ENCODE results near the gene PGLYRP2. TPM values are rescaled to one million over a fixed set of nuclear protein-coding genes. Genes with fewer than 3 reads are reported as not detected.

The PGLYRP2 gene
- total and polyA plus RNA-seq, 2 of the 13 experiments (the other 11 are each of a cell fraction or from before 2014, with no cell fraction given) = 0.04 to 1.0 TPM

DNA sequence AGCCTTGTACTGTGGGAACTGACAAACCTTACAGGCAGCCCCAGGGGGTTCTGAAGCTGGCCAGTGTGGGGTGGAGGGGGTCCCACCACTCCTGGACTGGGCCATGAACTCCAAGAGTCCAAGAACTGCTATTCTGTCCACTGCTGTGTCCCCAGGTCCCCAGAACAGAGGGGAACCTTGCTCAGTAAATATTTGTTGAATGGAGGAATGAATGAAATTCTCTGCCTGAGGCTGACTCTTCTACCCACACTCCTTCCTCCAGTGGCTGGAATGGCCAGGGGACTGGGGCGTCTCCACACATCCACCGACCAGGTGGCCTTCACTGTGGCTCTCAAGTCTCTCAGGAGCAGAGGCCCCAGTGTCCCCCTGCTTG, 41.2 kb downstream of the PGLYRP2 start (continued):
- TF ChIP-seq, protein P1, sequence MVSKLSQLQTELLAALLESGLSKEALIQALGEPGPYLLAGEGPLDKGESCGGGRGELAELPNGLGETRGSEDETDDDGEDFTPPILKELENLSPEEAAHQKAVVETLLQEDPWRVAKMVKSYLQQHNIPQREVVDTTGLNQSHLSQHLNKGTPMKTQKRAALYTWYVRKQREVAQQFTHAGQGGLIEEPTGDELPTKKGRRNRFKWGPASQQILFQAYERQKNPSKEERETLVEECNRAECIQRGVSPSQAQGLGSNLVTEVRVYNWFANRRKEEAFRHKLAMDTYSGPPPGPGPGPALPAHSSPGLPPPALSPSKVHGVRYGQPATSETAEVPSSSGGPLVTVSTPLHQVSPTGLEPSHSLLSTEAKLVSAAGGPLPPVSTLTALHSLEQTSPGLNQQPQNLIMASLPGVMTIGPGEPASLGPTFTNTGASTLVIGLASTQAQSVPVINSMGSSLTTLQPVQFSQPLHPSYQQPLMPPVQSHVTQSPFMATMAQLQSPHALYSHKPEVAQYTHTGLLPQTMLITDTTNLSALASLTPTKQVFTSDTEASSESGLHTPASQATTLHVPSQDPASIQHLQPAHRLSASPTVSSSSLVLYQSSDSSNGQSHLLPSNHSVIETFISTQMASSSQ (IDR thresholded peaks at IDR 0.05; ENCODE audit: low read depth) = no peak
- TF ChIP-seq, protein P1 (CRISPR knock-in tag; IDR thresholded peaks at IDR 0.05; ENCODE audit: borderline replicate concordance) = no peak
- TF ChIP-seq MXD4 (CRISPR knock-in tag; IDR thresholded peaks at IDR 0.05) (no peak), SMYD3 (CRISPR knock-in tag; IDR thresholded peaks at IDR 0.05) (no peak), SAP130 (CRISPR knock-in tag; IDR thresholded peaks at IDR 0.05; ENCODE audit: low read depth) (peak; percentile 55), PCBP1 (IDR thresholded peaks at IDR 0.05; ENCODE audit: borderline replicate concordance, low read depth, low read length) (no peak), RXRB (CRISPR knock-in tag; IDR thresholded peaks at IDR 0.05; ENCODE audit: borderline replicate concordance) (peak; percentile 41; the same call in 1 of the 2 replicates), FLYWCH1 (CRISPR knock-in tag; IDR thresholded peaks at IDR 0.05) (no peak), HNF4A (CRISPR knock-in tag; IDR thresholded peaks at IDR 0.05) (peak; percentile 74), HNRNPLL (IDR thresholded peaks at IDR 0.05; ENCODE audit: low read depth, low read length, poor library complexity, severe bottlenecking) (no peak), KAT8 (CRISPR knock-in tag; IDR thresholded peaks at IDR 0.05) (0 out of 2 replicates have a peak, but pooled peaks have one; percentile 14), BHLHE40 (IDR thresholded peaks at IDR 0.05; ENCODE audit: low read length) (no peak), HDAC1 (CRISPR knock-in tag; IDR thresholded peaks at IDR 0.05) (no peak; the same call in 1 of the 2 replicates), ZNF7 (CRISPR knock-in tag; IDR thresholded peaks at IDR 0.05) (no peak), ZNF430 (CRISPR knock-in tag; IDR thresholded peaks at IDR 0.05) (no peak)
- TF ChIP-seq, protein P2, sequence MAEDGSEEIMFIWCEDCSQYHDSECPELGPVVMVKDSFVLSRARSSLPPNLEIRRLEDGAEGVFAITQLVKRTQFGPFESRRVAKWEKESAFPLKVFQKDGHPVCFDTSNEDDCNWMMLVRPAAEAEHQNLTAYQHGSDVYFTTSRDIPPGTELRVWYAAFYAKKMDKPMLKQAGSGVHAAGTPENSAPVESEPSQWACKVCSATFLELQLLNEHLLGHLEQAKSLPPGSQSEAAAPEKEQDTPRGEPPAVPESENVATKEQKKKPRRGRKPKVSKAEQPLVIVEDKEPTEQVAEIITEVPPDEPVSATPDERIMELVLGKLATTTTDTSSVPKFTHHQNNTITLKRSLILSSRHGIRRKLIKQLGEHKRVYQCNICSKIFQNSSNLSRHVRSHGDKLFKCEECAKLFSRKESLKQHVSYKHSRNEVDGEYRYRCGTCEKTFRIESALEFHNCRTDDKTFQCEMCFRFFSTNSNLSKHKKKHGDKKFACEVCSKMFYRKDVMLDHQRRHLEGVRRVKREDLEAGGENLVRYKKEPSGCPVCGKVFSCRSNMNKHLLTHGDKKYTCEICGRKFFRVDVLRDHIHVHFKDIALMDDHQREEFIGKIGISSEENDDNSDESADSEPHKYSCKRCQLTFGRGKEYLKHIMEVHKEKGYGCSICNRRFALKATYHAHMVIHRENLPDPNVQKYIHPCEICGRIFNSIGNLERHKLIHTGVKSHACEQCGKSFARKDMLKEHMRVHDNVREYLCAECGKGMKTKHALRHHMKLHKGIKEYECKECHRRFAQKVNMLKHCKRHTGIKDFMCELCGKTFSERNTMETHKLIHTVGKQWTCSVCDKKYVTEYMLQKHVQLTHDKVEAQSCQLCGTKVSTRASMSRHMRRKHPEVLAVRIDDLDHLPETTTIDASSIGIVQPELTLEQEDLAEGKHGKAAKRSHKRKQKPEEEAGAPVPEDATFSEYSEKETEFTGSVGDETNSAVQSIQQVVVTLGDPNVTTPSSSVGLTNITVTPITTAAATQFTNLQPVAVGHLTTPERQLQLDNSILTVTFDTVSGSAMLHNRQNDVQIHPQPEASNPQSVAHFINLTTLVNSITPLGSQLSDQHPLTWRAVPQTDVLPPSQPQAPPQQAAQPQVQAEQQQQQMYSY (CRISPR knock-in tag; IDR thresholded peaks at IDR 0.05) = no peak
- TF ChIP-seq, protein P3, sequence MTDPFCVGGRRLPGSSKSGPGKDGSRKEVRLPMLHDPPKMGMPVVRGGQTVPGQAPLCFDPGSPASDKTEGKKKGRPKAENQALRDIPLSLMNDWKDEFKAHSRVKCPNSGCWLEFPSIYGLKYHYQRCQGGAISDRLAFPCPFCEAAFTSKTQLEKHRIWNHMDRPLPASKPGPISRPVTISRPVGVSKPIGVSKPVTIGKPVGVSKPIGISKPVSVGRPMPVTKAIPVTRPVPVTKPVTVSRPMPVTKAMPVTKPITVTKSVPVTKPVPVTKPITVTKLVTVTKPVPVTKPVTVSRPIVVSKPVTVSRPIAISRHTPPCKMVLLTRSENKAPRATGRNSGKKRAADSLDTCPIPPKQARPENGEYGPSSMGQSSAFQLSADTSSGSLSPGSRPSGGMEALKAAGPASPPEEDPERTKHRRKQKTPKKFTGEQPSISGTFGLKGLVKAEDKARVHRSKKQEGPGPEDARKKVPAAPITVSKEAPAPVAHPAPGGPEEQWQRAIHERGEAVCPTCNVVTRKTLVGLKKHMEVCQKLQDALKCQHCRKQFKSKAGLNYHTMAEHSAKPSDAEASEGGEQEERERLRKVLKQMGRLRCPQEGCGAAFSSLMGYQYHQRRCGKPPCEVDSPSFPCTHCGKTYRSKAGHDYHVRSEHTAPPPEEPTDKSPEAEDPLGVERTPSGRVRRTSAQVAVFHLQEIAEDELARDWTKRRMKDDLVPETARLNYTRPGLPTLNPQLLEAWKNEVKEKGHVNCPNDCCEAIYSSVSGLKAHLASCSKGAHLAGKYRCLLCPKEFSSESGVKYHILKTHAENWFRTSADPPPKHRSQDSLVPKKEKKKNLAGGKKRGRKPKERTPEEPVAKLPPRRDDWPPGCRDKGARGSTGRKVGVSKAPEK (CRISPR knock-in tag; IDR thresholded peaks at IDR 0.05; ENCODE audit: borderline replicate concordance) = no peak
- TF ChIP-seq, protein P4, sequence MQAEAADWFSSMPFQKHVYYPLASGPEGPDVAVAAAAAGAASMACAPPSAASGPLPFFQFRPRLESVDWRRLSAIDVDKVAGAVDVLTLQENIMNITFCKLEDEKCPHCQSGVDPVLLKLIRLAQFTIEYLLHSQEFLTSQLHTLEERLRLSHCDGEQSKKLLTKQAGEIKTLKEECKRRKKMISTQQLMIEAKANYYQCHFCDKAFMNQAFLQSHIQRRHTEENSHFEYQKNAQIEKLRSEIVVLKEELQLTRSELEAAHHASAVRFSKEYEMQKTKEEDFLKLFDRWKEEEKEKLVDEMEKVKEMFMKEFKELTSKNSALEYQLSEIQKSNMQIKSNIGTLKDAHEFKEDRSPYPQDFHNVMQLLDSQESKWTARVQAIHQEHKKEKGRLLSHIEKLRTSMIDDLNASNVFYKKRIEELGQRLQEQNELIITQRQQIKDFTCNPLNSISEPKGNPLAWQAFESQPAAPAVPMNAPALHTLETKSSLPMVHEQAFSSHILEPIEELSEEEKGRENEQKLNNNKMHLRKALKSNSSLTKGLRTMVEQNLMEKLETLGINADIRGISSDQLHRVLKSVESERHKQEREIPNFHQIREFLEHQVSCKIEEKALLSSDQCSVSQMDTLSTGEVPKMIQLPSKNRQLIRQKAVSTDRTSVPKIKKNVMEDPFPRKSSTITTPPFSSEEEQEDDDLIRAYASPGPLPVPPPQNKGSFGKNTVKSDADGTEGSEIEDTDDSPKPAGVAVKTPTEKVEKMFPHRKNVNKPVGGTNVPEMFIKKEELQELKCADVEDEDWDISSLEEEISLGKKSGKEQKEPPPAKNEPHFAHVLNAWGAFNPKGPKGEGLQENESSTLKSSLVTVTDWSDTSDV (CRISPR knock-in tag; IDR thresholded peaks at IDR 0.05) = no peak
